ENCODE data around the gene EPM2AIP1.
"Not testable (repeated sequence)": the region's sequence is repeated elsewhere in the genome, so short reads cannot be mapped to it uniquely, and the experiment has no call there.

The EPM2AIP1 gene

DNA sequence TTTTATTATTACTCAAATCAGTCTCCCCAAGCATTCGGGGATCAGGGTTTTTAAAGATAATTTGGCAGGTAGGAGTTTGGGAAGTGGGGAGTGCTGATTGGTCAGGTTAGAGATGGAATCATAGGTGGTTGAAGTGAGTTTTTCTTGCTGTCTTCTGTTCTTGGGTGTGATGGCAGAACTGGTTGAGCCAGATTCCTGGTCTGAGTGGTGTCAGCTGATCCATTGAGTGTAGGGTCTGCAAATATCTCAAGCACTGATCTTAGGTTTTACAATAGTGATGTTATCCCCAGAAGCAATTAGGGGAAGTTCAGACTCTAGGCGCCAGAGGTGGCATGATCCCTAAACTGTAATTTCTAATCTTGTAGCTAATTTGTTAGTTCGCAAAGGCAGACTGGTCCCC lies 27.5 kb downstream of the EPM2AIP1 start:
- Histone ChIP-seq H3K4me1 (ENCODE audit: control insufficient read depth in 2 of 2, insufficient read depth in 1 of 2, low read depth in 1 of 2, low read length in 2 of 2) (peaks cover 4 to 9% of the 10 kb centered on the region in 2 donors), H3K4ac (ENCODE audit: low read length) (no peak overlapping the region), H2BK15ac (ENCODE audit: low read length) (no peak overlapping the region), H2AK5ac (ENCODE audit: low read depth, low read length) (no peak overlapping the region), H3K4me2 (ENCODE audit: insufficient read depth, low read length, poor library complexity, severe bottlenecking) (no peak overlapping the region), H3K18ac (ENCODE audit: low read length) (no peak overlapping the region), H2BK12ac (ENCODE audit: low read length) (no peak overlapping the region), H3K14ac (ENCODE audit: low read length) (no peak overlapping the region), H2BK120ac (ENCODE audit: low read depth, low read length) (no peak overlapping the region), H3K23ac (ENCODE audit: low read depth, low read length, poor library complexity) (no peak overlapping the region), H2AFZ (ENCODE audit: low read length) (peak overlapping the region; percentile 38), H3K36me3 (replicated peaks in 1 of 2; ENCODE audit: control insufficient read depth in 2 of 2, insufficient read depth in 2 of 2, low read length in 2 of 2) (no peaks in the 10 kb centered on the region), H3K27me3 (ENCODE audit: control insufficient read depth in 3 of 3, insufficient read depth in 3 of 3, low read depth in 1 of 3, low read length in 3 of 3) (no peaks in the 10 kb centered on the region), H3K9me3 (replicated peaks in 1 of 2; ENCODE audit: control insufficient read depth in 2 of 2, insufficient read depth in 1 of 2, low read depth in 1 of 2, low read length in 2 of 2) (no peaks in the 10 kb centered on the region), H3K9ac (ENCODE audit: low read depth, low read length, poor library complexity) (no peak overlapping the region), H4K91ac (ENCODE audit: low read depth, low read length, poor library complexity) (no peak overlapping the region), H3K79me1 (ENCODE audit: low read depth, low read length) (no peaks in the 10 kb centered on the region), H3K27ac (replicated peaks; ENCODE audit: low read length) (no peak overlapping the region), H4K8ac (ENCODE audit: low read depth, low read length) (no peak overlapping the region), H2BK5ac (ENCODE audit: low read length) (no peak overlapping the region), H3K4me3 (ENCODE audit: low read length in 2 of 2) (no peak overlapping the region)
- WGBS, 2 donors (ENCODE audit: extremely low coverage in 2 of 2, insufficient read length in 2 of 2, insufficient replicate concordance in 1 of 2) = no CpG with 5 or more reads among the region's 3 CpGs
- no peak for DNase-seq (ENCODE audit: low spot score)

DNA sequence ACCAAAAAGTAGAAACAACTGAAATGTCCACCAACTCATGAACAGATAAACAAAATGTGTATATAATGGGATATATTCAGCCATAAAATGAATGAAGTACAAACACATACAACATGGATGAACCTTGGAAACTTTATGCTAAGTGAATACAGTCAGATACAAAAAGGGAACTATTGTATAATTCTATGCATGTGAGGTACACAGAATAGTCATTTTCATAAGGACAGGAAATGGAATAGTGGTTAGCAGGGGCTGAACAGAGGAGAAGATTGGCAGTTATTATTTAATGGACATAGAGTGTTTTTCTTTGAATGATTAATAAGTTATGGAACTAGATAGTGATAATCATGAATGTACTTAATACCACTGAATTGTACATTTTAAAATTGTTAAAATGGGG lies 28.1 kb downstream of the EPM2AIP1 start:
- H4K91ac ChIP-seq (ENCODE audit: low read depth, low read length, poor library complexity) = no peak overlapping the region
- no peak overlapping the region for H3K14ac ChIP-seq (ENCODE audit: low read length)
- H3K27me3 ChIP-seq (ENCODE audit: control insufficient read depth in 3 of 3, insufficient read depth in 3 of 3, low read depth in 1 of 3, low read length in 3 of 3) = no peaks in the 10 kb centered on the region
- no peak for DNase-seq (ENCODE audit: low spot score)
- no peak overlapping the region for H2AFZ ChIP-seq (ENCODE audit: low read length)
- H3K9me3 ChIP-seq (replicated peaks in 1 of 2; ENCODE audit: control insufficient read depth in 2 of 2, insufficient read depth in 1 of 2, low read depth in 1 of 2, low read length in 2 of 2) = no peaks in the 10 kb centered on the region
- H3K4me3 ChIP-seq (ENCODE audit: low read length in 2 of 2) = no peak overlapping the region
- no peak overlapping the region for H2BK120ac ChIP-seq (ENCODE audit: low read depth, low read length)
- H3K18ac ChIP-seq (ENCODE audit: low read length) = no peak overlapping the region
- no peaks in the 10 kb centered on the region for H3K36me3 ChIP-seq (replicated peaks in 1 of 2; ENCODE audit: control insufficient read depth in 2 of 2, insufficient read depth in 2 of 2, low read length in 2 of 2)
- H2BK12ac ChIP-seq (ENCODE audit: low read length) = no peak overlapping the region
- no peaks in the 10 kb centered on the region for H3K79me1 ChIP-seq (ENCODE audit: low read depth, low read length)
- H3K23ac ChIP-seq (ENCODE audit: low read depth, low read length, poor library complexity) = no peak overlapping the region
- H4K8ac ChIP-seq (ENCODE audit: low read depth, low read length) = no peak overlapping the region
- no peak overlapping the region for H3K4ac ChIP-seq (ENCODE audit: low read length)
- no peak overlapping the region for H2BK5ac ChIP-seq (ENCODE audit: low read length)
- peaks cover 3 to 4% of the 10 kb centered on the region in 2 donors for H3K4me1 ChIP-seq (ENCODE audit: control insufficient read depth in 2 of 2, insufficient read depth in 1 of 2, low read depth in 1 of 2, low read length in 2 of 2)
- no peak overlapping the region for H3K9ac ChIP-seq (ENCODE audit: low read depth, low read length, poor library complexity)
- no peak overlapping the region for H2AK5ac ChIP-seq (ENCODE audit: low read depth, low read length)
- no peak overlapping the region for H3K27ac ChIP-seq (replicated peaks; ENCODE audit: low read length)
- H3K4me2 ChIP-seq (ENCODE audit: insufficient read depth, low read length, poor library complexity, severe bottlenecking) = no peak overlapping the region
- H2BK15ac ChIP-seq (ENCODE audit: low read length) = no peak overlapping the region

DNA sequence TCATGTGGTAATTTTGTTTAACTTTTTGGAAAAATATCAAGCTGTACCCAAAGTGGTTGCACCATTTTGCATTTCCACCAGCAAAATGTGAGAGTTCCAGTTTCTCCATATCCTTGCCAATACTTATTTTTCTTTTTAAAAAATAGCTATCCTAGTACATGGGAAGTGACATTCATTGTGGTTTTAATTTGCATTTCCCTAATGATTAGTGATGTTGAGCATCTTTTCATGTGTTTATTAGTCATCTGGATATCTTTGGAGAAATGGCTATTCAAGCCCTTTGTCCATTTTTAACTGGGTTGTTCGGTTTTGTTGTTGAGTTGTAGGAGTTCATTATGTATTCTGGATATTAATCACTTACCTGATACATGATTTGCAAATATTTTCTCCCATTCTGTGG lies 28.6 kb downstream of the EPM2AIP1 start:
- Histone ChIP-seq H4K91ac (ENCODE audit: low read depth, low read length, poor library complexity) (no peak overlapping the region), H3K4me3 (ENCODE audit: low read length in 2 of 2) (no peak overlapping the region), H3K79me1 (ENCODE audit: low read depth, low read length) (no peaks in the 10 kb centered on the region), H3K36me3 (replicated peaks in 1 of 2; ENCODE audit: control insufficient read depth in 2 of 2, insufficient read depth in 2 of 2, low read length in 2 of 2) (no peaks in the 10 kb centered on the region), H2BK5ac (ENCODE audit: low read length) (no peak overlapping the region), H3K27me3 (ENCODE audit: control insufficient read depth in 3 of 3, insufficient read depth in 3 of 3, low read depth in 1 of 3, low read length in 3 of 3) (no peaks in the 10 kb centered on the region), H3K4me2 (ENCODE audit: insufficient read depth, low read length, poor library complexity, severe bottlenecking) (no peak overlapping the region), H3K9ac (ENCODE audit: low read depth, low read length, poor library complexity) (no peak overlapping the region), H3K4me1 (ENCODE audit: control insufficient read depth in 2 of 2, insufficient read depth in 1 of 2, low read depth in 1 of 2, low read length in 2 of 2) (peaks cover 3% of the 10 kb centered on the region in 2 donors), H3K23ac (ENCODE audit: low read depth, low read length, poor library complexity) (no peak overlapping the region), H2AFZ (ENCODE audit: low read length) (no peak overlapping the region), H4K8ac (ENCODE audit: low read depth, low read length) (no peak overlapping the region), H3K14ac (ENCODE audit: low read length) (no peak overlapping the region), H3K27ac (replicated peaks; ENCODE audit: low read length) (no peak overlapping the region), H2BK12ac (ENCODE audit: low read length) (no peak overlapping the region), H3K18ac (ENCODE audit: low read length) (no peak overlapping the region), H3K4ac (ENCODE audit: low read length) (no peak overlapping the region), H2BK120ac (ENCODE audit: low read depth, low read length) (no peak overlapping the region), H3K9me3 (replicated peaks in 1 of 2; ENCODE audit: control insufficient read depth in 2 of 2, insufficient read depth in 1 of 2, low read depth in 1 of 2, low read length in 2 of 2) (no peaks in the 10 kb centered on the region), H2BK15ac (ENCODE audit: low read length) (no peak overlapping the region), H2AK5ac (ENCODE audit: low read depth, low read length) (no peak overlapping the region)
- no CpG with 5 or more reads among the region's 1 CpG for WGBS, 2 donors (ENCODE audit: extremely low coverage in 2 of 2, insufficient read length in 2 of 2, insufficient replicate concordance in 1 of 2)
- no peak for DNase-seq (ENCODE audit: low spot score)

DNA sequence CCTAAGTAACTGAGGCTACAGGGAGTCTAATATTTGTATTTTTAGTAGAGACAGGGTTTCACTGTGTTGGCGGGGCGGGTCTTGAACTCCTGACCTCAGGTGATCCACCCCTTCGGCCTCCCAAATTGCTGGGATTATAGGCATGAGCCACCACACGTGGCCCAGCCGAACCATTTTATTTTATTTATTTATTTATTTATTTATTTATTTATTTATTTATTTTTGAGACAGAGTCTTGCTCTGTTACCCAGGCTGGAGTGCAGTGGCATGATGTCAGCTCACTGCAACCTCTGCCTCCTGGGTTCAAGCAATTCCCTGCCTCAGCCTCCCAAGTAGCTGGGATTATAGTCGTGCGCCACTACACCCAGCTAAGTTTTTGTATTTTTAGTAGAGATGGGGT lies 29.9 kb downstream of the EPM2AIP1 start:
- not testable (repeated sequence) for H3K9ac ChIP-seq (ENCODE audit: low read depth, low read length, poor library complexity); H3K4me2 ChIP-seq (ENCODE audit: insufficient read depth, low read length, poor library complexity, severe bottlenecking); H3K14ac ChIP-seq (ENCODE audit: low read length); H2BK120ac ChIP-seq (ENCODE audit: low read depth, low read length); H3K4ac ChIP-seq (ENCODE audit: low read length); H2BK12ac ChIP-seq (ENCODE audit: low read length); H3K36me3 ChIP-seq (replicated peaks in 1 of 2; ENCODE audit: control insufficient read depth in 2 of 2, insufficient read depth in 2 of 2, low read length in 2 of 2); H3K79me1 ChIP-seq (ENCODE audit: low read depth, low read length); H3K18ac ChIP-seq (ENCODE audit: low read length); H3K27me3 ChIP-seq (ENCODE audit: control insufficient read depth in 3 of 3, insufficient read depth in 3 of 3, low read depth in 1 of 3, low read length in 3 of 3); H2AK5ac ChIP-seq (ENCODE audit: low read depth, low read length); H2BK5ac ChIP-seq (ENCODE audit: low read length); H3K4me1 ChIP-seq (ENCODE audit: control insufficient read depth in 2 of 2, insufficient read depth in 1 of 2, low read depth in 1 of 2, low read length in 2 of 2); H2AFZ ChIP-seq (ENCODE audit: low read length); H4K91ac ChIP-seq (ENCODE audit: low read depth, low read length, poor library complexity); H3K27ac ChIP-seq (replicated peaks; ENCODE audit: low read length); H3K4me3 ChIP-seq (ENCODE audit: low read length in 2 of 2); DNase-seq (ENCODE audit: low spot score); H3K23ac ChIP-seq (ENCODE audit: low read depth, low read length, poor library complexity); H4K8ac ChIP-seq (ENCODE audit: low read depth, low read length); H3K9me3 ChIP-seq (replicated peaks in 1 of 2; ENCODE audit: control insufficient read depth in 2 of 2, insufficient read depth in 1 of 2, low read depth in 1 of 2, low read length in 2 of 2); H2BK15ac ChIP-seq (ENCODE audit: low read length)
- no CpG with 5 or more reads among the region's 7 CpGs for WGBS, 2 donors (ENCODE audit: extremely low coverage in 2 of 2, insufficient read length in 2 of 2, insufficient replicate concordance in 1 of 2)
